Esophagus squamous epithelium (tissue), 4 donors: ENCODE data around the gene ZNF750.
"Not testable (repeated sequence)": the region's sequence is repeated elsewhere in the genome, so short reads cannot be mapped to it uniquely, and the experiment has no call there.

Source experiments
- POLR2A ChIP-seq, 4 donors: fragments of 450-650 bp; IDR thresholded peaks; one replicate each; pipeline ENCODE4 v1.6.1; 2017; ENCODE audit warnings: antibody characterized with exemption in 4 of 4, mild to moderate bottlenecking in 4 of 4, moderate library complexity in 3 of 4
- TF ChIP-seq, protein P1 (sequence below), 6 experiments: fragments of 450-650 bp in 4 of 6; fragments of 200-600 bp in 2 of 6; sonication (generic) in 2 of 6; IDR thresholded peaks; one replicate each; pipeline ENCODE4 v1.5.1; 2016 to 2019; ENCODE audit warnings: antibody characterized with exemption in 6 of 6, mild to moderate bottlenecking in 4 of 6, moderate library complexity in 4 of 6

- TF ChIP-seq, protein P1, sequence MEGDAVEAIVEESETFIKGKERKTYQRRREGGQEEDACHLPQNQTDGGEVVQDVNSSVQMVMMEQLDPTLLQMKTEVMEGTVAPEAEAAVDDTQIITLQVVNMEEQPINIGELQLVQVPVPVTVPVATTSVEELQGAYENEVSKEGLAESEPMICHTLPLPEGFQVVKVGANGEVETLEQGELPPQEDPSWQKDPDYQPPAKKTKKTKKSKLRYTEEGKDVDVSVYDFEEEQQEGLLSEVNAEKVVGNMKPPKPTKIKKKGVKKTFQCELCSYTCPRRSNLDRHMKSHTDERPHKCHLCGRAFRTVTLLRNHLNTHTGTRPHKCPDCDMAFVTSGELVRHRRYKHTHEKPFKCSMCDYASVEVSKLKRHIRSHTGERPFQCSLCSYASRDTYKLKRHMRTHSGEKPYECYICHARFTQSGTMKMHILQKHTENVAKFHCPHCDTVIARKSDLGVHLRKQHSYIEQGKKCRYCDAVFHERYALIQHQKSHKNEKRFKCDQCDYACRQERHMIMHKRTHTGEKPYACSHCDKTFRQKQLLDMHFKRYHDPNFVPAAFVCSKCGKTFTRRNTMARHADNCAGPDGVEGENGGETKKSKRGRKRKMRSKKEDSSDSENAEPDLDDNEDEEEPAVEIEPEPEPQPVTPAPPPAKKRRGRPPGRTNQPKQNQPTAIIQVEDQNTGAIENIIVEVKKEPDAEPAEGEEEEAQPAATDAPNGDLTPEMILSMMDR (IDR thresholded peaks at IDR 0.05): not testable (repeated sequence)
- not testable (repeated sequence) for TF ChIP-seq POLR2A (IDR thresholded peaks at IDR 0.05)
These were observed 54.2 kb downstream of the ZNF750 start for GRCh38 chr17:82785581-82785980.
